GM20000 (cell line): Measurements from ENCODE around the gene GNB2.
"Not testable (repeated sequence)": the region's sequence is repeated elsewhere in the genome, so short reads cannot be mapped to it uniquely, and the experiment has no call there.

Experiments used
- DNase-seq: peaks from one replicate; pipeline ENCODE4 v3.0.0; 2012; ENCODE audit warnings: low spot score
- CTCF ChIP-seq: IDR thresholded peaks from 2 replicates; pipeline ENCODE4 v1.5.1; 2012; ENCODE audit warnings: mild to moderate bottlenecking, control low read depth; ENCODE audit errors: extremely low read depth, missing control alignments

The GNB2 gene

GRCh38 chr7:100699018-100699417, 25.5 kb downstream of the GNB2 start:
- no peak for TF ChIP-seq CTCF
- no peak for DNase-seq

- not testable (repeated sequence) for DNase-seq
These were observed 27.5 kb downstream of the GNB2 start for GRCh38 chr7:100701089-100701488.

GRCh38 chr7:100705320-100705752, 31.8 kb downstream of the GNB2 start:
- TF ChIP-seq CTCF = peak; percentile 80
- DNase-seq = peak; percentile 86

- peak; percentile 97 for DNase-seq
These were observed 32.5 kb downstream of the GNB2 start, which contains the start of gene POP7 for GRCh38 chr7:100705753-100706671. TSS of gene POP7 (plus strand) at chr7:100706121. CDS start at chr7:100706831, 710 bp downstream.

GRCh38 chr7:100706672-100707311, 33.3 kb downstream of the GNB2 start:
- DNase-seq = no peak
- no peak for TF ChIP-seq CTCF

More at GRCh38 chr7:100705753-100706671, 32.5 kb downstream of the GNB2 start, which contains the start of gene POP7:
- no peak for TF ChIP-seq CTCF

GRCh38 chr7:100708395-100708794, 34.9 kb downstream of the GNB2 start:
- TF ChIP-seq CTCF = no peak
- no peak for DNase-seq

GRCh38 chr7:100710452-100710851, 36.9 kb downstream of the GNB2 start:
- no peak for TF ChIP-seq CTCF
- DNase-seq = no peak
